HG03378 (cell line): Measurements from ENCODE around the gene MBD4.

Experiments used
- ATAC-seq: cut with Tn5 transposase; IDR thresholded peaks from one replicate; pipeline ENCODE4 v1.9.1; 2021; ENCODE audit warnings: mild to moderate bottlenecking, moderate library complexity; ENCODE audit not compliant: unreplicated experiment

MBD4 gene

GRCh38 chr3:129432671-129433070 lies 7.1 kb downstream of the MBD4 start:
- no peak for ATAC-seq

- ATAC-seq: no peak
Measured at GRCh38 chr3:129432036-129432435, 7.7 kb downstream of the MBD4 start.

GRCh38 chr3:129429602-129430001 lies 10.1 kb downstream of the MBD4 start:
- ATAC-seq: no peak

GRCh38 chr3:129429080-129429451 lies 10.7 kb downstream of the MBD4 start:
- ATAC-seq: no peak

- peak; percentile 74 for ATAC-seq
Measured at GRCh38 chr3:129428376-129429079, 11.2 kb downstream of the MBD4 start, which contains the start of gene EFCAB12. EFCAB12 (minus strand) TSS chr3:129428636; CDS start chr3:129428488, 148 bp downstream.

- ATAC-seq: no peak
Measured at GRCh38 chr3:129428007-129428375, 11.8 kb downstream of the MBD4 start.

- ATAC-seq: no peak
Measured at GRCh38 chr3:129425619-129426018, 14.1 kb downstream of the MBD4 start.

- no peak for ATAC-seq
Measured at GRCh38 chr3:129425213-129425612, 14.5 kb downstream of the MBD4 start.

- ATAC-seq: peak; percentile 72
Measured at GRCh38 chr3:129424185-129424841, 15.4 kb downstream of the MBD4 start.

GRCh38 chr3:129422897-129423296 lies 16.9 kb downstream of the MBD4 start:
- no peak for ATAC-seq

GRCh38 chr3:129421988-129422745 lies 17.6 kb downstream of the MBD4 start:
- ATAC-seq: no peak

- ATAC-seq: no peak
Measured at GRCh38 chr3:129421236-129421883, 18.4 kb downstream of the MBD4 start.

- ATAC-seq: no peak
Measured at GRCh38 chr3:129419476-129419875, 20.3 kb downstream of the MBD4 start.

- no peak for ATAC-seq
Measured at GRCh38 chr3:129418041-129418973, 21.4 kb downstream of the MBD4 start.

- no peak for ATAC-seq
Measured at GRCh38 chr3:129417326-129417725, 22.4 kb downstream of the MBD4 start.

- no peak for ATAC-seq
Measured at GRCh38 chr3:129416415-129416814, 23.3 kb downstream of the MBD4 start.

- no peak for ATAC-seq
Measured at GRCh38 chr3:129415830-129416229, 23.9 kb downstream of the MBD4 start.

GRCh38 chr3:129415378-129415777 lies 24.4 kb downstream of the MBD4 start:
- ATAC-seq: no peak

GRCh38 chr3:129413687-129414506 lies 25.9 kb downstream of the MBD4 start:
- ATAC-seq: peak; percentile 91
